Ecto neural progenitor cell (in vitro differentiated cells): ENCODE data around the gene CAPZA2.
A peak's percentile ranks its signal among the peaks of the same experiment; 100 is the strongest.

ENCODE experiments used
- DNase-seq: peaks from one replicate; pipeline ENCODE4 v3.0.0-alpha.2; 2018; ENCODE audit warnings: low spot score

CAPZA2 gene

DNA sequence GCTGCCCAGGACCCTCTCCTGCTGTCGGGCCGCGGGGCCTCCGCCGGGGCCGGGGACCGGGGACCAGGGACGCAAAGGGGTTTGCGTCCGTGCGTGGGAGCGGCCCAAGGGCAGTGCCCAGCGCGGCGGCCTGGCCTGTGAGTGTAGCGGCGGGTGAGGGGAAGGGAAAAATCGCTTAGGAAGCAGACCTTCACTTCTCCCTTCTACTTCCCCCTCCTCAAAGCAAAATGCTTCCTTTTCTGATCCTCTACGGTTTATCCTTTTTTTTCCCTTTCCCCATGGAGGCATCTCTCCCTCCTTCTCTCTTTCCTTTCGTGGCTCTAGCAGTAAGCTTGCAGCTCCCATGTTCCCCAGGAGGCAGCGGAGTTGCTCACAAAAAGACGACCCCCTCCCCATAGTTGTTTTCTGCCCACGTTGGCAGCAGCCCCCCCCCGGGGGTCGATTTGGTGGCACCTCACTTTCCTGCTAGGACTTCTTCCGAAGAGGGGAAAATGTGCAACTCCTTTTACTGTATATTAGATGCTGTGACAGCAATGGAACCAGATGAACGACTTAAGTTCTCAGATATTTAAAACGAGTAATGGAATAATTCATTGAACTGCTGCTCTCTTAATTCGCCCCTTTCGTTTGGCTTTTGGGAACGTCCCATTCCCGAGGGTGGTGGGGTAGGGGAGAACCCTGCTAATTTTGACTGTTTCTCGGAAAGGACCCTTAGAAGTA is 724 bp downstream of the CAPZA2 start:
- peak; percentile 58 for DNase-seq

- no peak for DNase-seq
Observed at GRCh38 chr7:116863936-116864500, 1.6 kb downstream of the CAPZA2 start.

DNA sequence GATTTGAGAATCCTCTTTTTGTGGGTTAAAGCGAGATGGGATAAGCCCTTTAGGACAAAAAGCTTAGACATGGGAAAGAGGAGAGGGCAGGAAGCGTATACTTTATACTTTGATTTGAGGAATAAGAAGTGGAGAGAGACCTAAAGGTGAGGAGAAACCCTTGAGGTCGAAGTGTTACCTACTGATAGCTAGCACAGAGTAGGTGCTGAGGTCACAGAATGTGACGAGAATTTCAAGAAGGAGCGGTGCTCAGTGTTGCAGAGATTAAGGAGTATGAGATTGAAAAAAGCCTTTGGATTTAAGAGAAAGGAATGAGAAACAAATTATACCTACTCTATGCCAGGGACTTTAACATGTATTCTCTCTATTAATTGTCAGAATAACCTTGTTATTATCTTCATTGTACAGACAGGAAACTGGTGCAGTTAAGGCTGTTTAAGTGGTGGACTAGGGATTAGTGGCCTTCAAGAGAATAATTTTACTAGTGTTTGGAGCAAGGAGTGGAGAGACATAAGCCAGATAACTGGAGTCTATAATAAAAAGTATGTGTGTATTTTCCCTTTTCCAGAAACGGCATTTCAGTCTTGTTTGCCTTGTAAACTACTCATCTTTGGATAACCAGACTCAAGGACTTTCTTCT is 8.8 kb downstream of the CAPZA2 start:
- no peak for DNase-seq

DNA sequence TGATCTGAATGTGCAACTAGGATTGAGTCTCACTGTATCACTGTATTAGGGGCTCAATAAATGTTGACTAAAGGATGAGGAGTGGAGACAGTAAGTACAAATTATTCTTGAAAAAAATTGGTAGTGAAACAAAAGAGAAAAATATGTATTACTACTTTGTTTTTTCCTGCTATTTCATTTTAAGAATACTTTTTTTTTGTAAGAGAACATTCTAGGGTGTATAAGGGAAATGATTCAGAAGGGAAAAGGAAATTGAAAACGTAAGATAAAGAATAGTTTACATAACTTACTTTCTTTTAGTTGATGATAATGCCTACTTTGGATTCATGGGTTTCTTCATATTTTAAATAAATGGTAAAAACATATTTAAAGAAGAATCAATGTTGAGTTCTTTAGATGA is 9.6 kb downstream of the CAPZA2 start:
- no peak for DNase-seq

DNA sequence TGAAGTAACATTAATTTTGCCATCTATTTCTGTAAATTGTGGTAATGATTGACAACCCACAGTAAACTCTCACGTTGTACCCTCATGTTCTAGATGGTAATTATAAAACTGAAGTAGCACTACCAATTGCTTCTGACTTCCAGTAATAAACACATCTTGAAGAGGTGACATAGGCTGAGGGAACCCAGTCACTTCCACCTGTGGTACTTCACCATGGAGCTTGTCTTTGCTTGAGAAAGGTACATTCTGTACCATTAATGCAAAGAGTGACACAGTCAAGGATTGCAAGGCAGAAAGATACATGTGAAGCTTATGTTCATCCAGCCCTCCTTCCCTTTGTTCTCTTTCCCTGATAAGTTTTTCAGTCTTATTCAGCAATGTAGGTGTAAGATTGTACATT is 11.2 kb downstream of the CAPZA2 start:
- DNase-seq: no peak

- DNase-seq: no peak
Observed at GRCh38 chr7:116876664-116877442, 14.5 kb downstream of the CAPZA2 start.

DNA sequence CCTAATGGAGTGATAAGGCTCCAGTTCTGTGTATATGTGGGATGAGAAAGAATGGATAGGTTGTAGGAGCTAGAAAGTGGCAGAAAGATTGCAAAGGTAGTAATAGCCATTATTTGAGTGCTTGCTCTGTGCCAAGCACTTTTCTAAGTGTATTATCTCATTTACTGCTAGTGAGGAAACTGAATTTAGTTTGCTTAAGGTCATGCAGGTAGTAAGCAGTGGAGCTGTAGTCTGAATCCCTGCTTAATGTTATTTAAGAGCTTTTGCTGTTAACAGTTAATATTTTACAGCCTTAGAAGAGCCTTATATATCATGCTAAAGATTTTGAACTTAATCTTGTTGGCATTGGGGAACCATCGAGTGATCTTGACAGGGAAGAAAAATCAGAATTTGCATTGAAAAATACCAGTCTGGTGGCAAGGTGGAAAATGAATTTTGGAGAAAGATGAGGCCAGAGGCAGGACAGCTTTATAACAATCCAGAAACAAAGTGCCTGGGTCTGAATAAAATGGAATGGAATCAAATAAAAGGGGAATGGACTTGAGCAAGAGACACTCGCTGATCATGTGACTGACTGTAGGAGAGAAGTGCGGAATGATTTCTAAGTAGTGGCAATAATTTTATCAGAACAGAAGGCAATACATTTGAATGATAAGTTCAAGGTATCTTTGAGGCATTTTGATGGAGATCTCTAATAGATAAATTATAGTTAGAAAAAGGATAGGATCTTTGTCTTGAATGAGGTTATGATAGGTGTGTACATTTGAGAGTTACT is 15.2 kb downstream of the CAPZA2 start:
- no peak for DNase-seq

DNA sequence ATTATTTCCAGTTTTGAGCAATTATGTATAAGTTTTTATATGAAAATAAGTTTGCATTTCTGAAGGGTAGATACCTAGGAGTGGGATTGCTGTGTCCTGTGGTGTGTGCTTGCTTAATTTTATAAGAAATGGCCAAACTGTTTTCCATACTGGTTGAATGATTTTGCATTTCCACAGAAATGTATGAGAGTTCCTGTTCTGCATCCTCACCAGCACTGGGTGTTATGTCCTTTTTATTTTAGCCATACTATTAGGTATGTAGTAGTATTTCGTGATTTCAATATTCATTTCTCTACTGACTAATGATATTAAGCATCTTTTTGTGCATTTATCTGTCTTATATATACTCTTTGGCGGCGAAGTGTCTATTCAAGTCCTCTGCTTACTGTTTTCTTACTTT is 22.3 kb downstream of the CAPZA2 start:
- no peak for DNase-seq

DNA sequence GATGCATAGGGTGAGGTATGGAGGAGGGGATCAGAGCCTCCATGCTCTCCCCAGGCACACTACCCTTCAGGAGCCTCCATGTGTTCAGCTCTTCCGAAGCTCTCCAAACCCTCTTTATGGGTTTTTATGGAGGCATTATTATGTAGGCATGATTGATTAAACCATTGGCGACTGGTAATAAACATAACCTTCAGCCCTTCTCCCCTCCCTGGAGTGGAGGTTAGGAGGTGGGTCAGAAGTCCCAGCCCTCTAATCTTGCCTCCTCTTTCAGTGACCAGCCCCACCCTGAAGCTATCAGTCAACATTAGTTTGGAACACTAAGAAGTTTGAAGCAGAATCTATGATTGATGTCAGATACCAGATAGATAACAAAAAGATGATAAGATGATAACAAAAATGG is 23.3 kb downstream of the CAPZA2 start:
- no peak for DNase-seq

- no peak for DNase-seq
Observed at GRCh38 chr7:116886543-116887156, 24.3 kb downstream of the CAPZA2 start.

DNA sequence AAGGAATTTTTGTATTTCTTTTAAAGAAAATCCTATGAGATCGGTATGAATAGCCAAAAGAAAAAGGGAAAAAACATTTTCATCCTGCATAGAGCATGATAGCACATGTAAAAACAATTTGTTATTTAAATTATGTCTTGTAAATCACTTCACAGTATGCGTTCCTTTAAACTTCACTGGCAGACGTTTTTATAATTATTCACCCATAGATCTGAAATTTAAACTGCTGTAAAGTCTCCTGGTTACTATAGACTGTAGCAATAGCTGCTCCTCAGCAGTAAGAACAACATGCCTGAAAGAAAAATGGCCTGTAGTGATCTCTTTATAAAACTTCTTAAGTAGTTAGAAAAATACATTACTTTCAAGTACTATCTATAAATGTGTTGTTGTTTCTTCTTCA is 26.5 kb downstream of the CAPZA2 start:
- no peak for DNase-seq

GRCh38 chr7:116895849-116896248 is 33.5 kb downstream of the CAPZA2 start:
- no peak for DNase-seq

- DNase-seq: no peak
Observed at GRCh38 chr7:116897661-116898060, 35.3 kb downstream of the CAPZA2 start.

GRCh38 chr7:116899308-116899707 is 36.9 kb downstream of the CAPZA2 start:
- no peak for DNase-seq

DNA sequence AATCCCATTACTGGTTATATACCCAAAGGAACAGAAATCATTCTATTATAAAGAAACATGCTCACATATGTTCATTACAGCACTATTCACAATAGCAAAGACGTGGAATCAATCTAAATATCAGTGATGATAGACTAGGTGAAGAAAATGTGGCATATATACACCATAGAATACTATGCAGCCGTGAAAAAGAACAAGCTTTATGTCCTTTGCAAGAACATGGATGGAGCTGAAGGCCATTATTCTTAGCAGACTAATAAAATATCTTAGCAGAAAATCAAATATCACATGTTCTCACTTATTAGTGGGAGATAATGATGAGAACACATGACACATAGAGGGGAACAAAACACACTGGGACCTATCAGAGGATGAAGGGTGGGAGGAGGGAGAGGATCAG is 38.8 kb downstream of the CAPZA2 start:
- no peak for DNase-seq

DNA sequence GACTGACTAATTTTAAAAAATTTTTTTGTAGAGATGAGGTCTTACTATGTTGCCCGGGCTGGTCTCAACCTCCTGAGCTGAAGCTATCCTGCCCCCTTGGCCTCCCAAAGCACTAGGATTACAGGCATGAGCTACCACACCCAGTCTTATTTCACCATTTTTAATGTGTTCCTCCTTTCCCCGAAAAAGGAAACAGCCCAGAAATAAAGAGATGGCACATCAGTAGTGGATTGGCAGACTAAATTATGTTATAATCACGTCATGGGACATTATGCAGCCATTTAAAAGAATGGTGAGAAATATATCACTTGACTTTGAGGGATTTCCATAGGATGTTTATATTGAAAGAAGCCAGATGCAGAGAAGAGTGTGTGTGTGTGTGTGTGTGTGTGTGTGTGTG is 40.5 kb downstream of the CAPZA2 start:
- no peak for DNase-seq

DNA sequence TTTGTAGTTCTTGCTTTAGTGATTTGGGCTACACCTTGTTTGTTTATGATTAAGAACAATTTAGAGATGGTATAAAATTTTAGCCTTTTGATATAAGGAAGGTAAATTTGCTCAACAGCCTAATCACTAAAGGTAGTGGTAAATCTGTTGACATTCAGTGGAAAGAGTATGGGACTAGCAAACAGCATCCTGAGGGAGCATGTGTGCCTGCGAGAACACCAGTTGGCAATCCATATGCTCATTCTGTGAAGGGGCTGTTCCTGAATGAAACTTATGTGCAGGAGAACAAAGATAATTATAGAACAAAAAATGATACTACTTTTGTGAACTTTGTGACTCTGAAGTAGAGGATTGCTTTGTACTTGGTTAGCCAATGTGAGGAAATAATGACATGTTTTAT is 44.0 kb downstream of the CAPZA2 start:
- DNase-seq: no peak

DNA sequence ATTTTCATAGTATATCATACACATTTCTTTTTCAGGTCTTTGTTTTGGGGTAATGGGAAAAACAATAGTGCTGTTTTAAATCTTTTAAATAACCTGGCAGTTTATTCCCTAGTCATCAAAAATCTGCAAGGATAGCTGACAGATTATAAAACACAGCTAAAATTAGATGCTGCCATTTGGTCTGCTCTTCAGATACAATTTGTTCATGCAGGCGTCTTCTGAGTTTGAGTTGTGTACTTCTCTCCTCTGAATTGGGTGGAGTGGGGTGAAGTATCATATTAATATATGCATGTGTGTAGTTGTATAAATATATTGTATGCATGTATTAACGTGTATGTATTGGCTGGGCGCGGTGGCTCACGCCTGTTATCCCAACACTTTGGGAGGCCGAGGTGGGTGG is 48.0 kb downstream of the CAPZA2 start:
- DNase-seq: no peak

DNA sequence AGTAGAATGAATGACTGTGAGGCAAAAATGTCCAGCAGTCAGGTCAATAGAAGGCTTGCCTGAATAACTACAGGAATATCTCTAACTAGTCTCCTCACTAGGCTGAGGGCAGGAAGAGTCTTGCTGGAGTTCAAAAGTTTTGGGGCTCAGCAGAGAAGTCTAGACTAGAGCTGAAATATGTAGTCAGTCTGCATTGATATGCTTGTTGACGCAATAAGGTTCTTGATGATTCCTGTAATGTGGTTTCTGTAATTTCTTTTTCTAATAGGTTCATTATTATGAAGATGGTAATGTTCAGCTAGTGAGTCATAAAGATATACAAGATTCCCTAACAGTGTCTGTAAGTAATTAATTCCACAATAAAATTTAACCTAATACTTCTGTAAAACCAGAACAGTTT is 49.4 kb downstream of the CAPZA2 start:
- DNase-seq: no peak

- no peak for DNase-seq
Observed at GRCh38 chr7:116912269-116912909, 50.0 kb downstream of the CAPZA2 start.

DNA sequence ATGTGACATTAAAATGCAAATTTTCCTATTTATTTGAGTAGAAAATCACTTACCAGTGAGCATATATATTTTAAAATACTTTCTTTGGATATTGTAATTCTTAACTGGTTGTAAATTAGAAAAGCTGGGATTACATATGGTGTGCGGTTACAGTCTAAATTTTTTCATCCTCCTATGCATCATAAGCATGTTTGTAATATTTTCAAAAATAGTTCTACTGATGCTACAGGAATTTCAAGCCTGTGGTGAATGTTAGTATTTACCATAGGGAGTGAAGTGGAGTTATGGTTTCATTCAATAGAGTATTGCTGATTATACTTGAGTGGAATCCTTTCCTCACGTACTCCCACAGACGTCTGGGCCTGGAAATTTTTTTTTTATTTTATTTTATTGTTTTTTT is 56.3 kb downstream of the CAPZA2 start:
- DNase-seq: no peak
